HL-60 (cell line): ENCODE data around the gene CD81.

Experiments used
- CTCF ChIP-seq: IDR thresholded peaks from one replicate; pipeline ENCODE4 v1.5.1; 2011; ENCODE audit warnings: low read length, control low read depth, inconsistent platforms; ENCODE audit not compliant: insufficient read depth
- TF ChIP-seq, protein P1 (sequence below): IDR thresholded peaks from 2 replicates; pipeline ENCODE4 v1.6.1; 2012; ENCODE audit warnings: low read depth; ENCODE audit not compliant: insufficient replicate concordance

DNA sequence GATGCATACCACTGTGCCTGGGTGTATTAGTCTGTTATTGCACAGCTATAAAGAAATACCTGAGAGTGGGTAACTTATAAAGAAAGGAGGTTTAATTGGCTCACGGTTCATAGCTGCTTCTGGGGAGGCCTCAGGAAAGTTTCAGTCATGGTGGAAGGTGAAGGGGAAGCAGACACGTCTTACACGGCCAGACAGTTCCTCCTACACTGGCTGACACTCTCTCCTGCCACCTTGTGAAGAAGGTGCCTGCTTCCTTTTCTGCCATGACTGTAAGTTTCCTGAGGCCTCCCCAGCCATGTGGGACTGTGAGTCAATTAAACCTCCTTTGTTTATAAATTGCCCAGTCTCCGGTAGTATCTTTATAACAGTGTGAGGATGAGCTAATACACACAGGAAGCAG lies 33.6 kb upstream of the CD81 start:
- TF ChIP-seq CTCF, result no peak
- TF ChIP-seq, protein P1, sequence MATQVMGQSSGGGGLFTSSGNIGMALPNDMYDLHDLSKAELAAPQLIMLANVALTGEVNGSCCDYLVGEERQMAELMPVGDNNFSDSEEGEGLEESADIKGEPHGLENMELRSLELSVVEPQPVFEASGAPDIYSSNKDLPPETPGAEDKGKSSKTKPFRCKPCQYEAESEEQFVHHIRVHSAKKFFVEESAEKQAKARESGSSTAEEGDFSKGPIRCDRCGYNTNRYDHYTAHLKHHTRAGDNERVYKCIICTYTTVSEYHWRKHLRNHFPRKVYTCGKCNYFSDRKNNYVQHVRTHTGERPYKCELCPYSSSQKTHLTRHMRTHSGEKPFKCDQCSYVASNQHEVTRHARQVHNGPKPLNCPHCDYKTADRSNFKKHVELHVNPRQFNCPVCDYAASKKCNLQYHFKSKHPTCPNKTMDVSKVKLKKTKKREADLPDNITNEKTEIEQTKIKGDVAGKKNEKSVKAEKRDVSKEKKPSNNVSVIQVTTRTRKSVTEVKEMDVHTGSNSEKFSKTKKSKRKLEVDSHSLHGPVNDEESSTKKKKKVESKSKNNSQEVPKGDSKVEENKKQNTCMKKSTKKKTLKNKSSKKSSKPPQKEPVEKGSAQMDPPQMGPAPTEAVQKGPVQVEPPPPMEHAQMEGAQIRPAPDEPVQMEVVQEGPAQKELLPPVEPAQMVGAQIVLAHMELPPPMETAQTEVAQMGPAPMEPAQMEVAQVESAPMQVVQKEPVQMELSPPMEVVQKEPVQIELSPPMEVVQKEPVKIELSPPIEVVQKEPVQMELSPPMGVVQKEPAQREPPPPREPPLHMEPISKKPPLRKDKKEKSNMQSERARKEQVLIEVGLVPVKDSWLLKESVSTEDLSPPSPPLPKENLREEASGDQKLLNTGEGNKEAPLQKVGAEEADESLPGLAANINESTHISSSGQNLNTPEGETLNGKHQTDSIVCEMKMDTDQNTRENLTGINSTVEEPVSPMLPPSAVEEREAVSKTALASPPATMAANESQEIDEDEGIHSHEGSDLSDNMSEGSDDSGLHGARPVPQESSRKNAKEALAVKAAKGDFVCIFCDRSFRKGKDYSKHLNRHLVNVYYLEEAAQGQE, result no peak
